H9 (cell line): ENCODE data around the gene SMIM36. TPM values are rescaled to one million over a fixed set of nuclear protein-coding genes. Genes with fewer than 3 reads are reported as not detected.

ENCODE experiments used
- DNase-seq: peaks from one replicate; pipeline ENCODE4 v3.0.0-alpha.2; 2017
- H2AFZ ChIP-seq: one replicate; pipeline ENCODE4 v1.6.1; 2013; ENCODE audit warnings: mild to moderate bottlenecking, low read length, control low read depth, moderate library complexity
- H2AK5ac ChIP-seq: 2 replicates; pipeline ENCODE4 v1.6.1; 2013; ENCODE audit warnings: low read length, control low read depth, mixed read lengths; ENCODE audit not compliant: insufficient read length
- H2BK120ac ChIP-seq: one replicate; pipeline ENCODE4 v1.6.1; 2013; ENCODE audit warnings: low read depth, mild to moderate bottlenecking, low read length, control low read depth, inconsistent platforms; ENCODE audit not compliant: poor library complexity, severe bottlenecking
- H2BK12ac ChIP-seq: 2 replicates; pipeline ENCODE4 v1.6.1; 2013; ENCODE audit warnings: low read length, control low read depth, mixed read lengths, low read depth; ENCODE audit not compliant: insufficient read length
- H2BK15ac ChIP-seq: 2 replicates; pipeline ENCODE4 v1.6.1; 2013; ENCODE audit warnings: low read depth, low read length, control low read depth
- H2BK20ac ChIP-seq: one replicate; pipeline ENCODE4 v1.6.1; 2013; ENCODE audit warnings: low read depth, mild to moderate bottlenecking, low read length, control low read depth, inconsistent platforms; ENCODE audit not compliant: poor library complexity, severe bottlenecking
- H2BK5ac ChIP-seq: 2 replicates; pipeline ENCODE4 v1.6.1; 2013; ENCODE audit warnings: low read length, control low read depth, mixed read lengths; ENCODE audit not compliant: insufficient read length
- H3K14ac ChIP-seq: 2 replicates; pipeline ENCODE4 v1.6.1; 2013; ENCODE audit warnings: low read length, control low read depth; ENCODE audit not compliant: insufficient read depth
- H3K18ac ChIP-seq: 2 replicates; pipeline ENCODE4 v1.6.1; 2013; ENCODE audit warnings: low read depth, mild to moderate bottlenecking, mixed read lengths, low read length, control low read depth; ENCODE audit not compliant: insufficient read length
- H3K23ac ChIP-seq: 2 replicates; pipeline ENCODE4 v1.6.1; 2013; ENCODE audit warnings: low read length, control low read depth, mixed read lengths, low read depth; ENCODE audit not compliant: insufficient read length
- H3K23me2 ChIP-seq: 2 replicates; pipeline ENCODE4 v1.6.1; 2013; ENCODE audit warnings: low read depth, mild to moderate bottlenecking, mixed read lengths, low read length, control low read depth; ENCODE audit not compliant: insufficient read length, poor library complexity, severe bottlenecking
- H3K27ac ChIP-seq: 2 replicates; pipeline ENCODE4 v1.5.1; 2013; ENCODE audit warnings: low read length, control low read depth, mixed read lengths, low read depth; ENCODE audit not compliant: insufficient read length
- H3K27me3 ChIP-seq: 2 replicates; pipeline ENCODE4 v1.6.1; 2013; ENCODE audit warnings: low read length, control low read depth, inconsistent platforms; ENCODE audit not compliant: insufficient read depth
- H3K4ac ChIP-seq: 2 replicates; pipeline ENCODE4 v1.6.1; 2013; ENCODE audit warnings: low read depth, mild to moderate bottlenecking, control low read depth, inconsistent platforms, low read length, moderate library complexity
- H3K4me1 ChIP-seq: 2 replicates; pipeline ENCODE4 v1.6.1; 2013; ENCODE audit warnings: low read length, control low read depth, inconsistent platforms; ENCODE audit not compliant: insufficient read depth
- H3K4me2 ChIP-seq: 2 replicates; pipeline ENCODE4 v1.6.1; 2013; ENCODE audit warnings: low read length, control low read depth, mixed read lengths; ENCODE audit not compliant: insufficient read length, insufficient read depth
- H3K56ac ChIP-seq: 2 replicates; pipeline ENCODE4 v1.6.1; 2013; ENCODE audit warnings: low read depth, mild to moderate bottlenecking, mixed read lengths, low read length, control low read depth; ENCODE audit not compliant: insufficient read length
- H3K79me1 ChIP-seq: 2 replicates; pipeline ENCODE4 v1.6.1; 2013; ENCODE audit warnings: low read depth, mild to moderate bottlenecking, moderate library complexity, low read length, control low read depth, inconsistent platforms; ENCODE audit not compliant: insufficient read depth, poor library complexity, severe bottlenecking
- H3K79me2 ChIP-seq: 2 replicates; pipeline ENCODE4 v1.6.1; 2013; ENCODE audit warnings: low read length, control low read depth, inconsistent platforms; ENCODE audit not compliant: insufficient read depth
- H3K9ac ChIP-seq: 2 replicates; pipeline ENCODE4 v1.6.1; 2013; ENCODE audit warnings: low read length, control low read depth, mixed read lengths; ENCODE audit not compliant: insufficient read length; ENCODE audit errors: extremely low read depth
- H3K9me3 ChIP-seq: one replicate; pipeline ENCODE4 v1.6.1; 2013; ENCODE audit warnings: low read depth, low read length, inconsistent platforms; ENCODE audit not compliant: control insufficient read depth
- H3T11ph ChIP-seq: one replicate; pipeline ENCODE4 v1.6.1; 2013; ENCODE audit warnings: mild to moderate bottlenecking, low read length, control low read depth, inconsistent platforms
- H4K20me1 ChIP-seq: one replicate; pipeline ENCODE4 v1.6.1; 2013; ENCODE audit not compliant: control insufficient read depth, insufficient read length, insufficient read depth
- H4K5ac ChIP-seq: 2 replicates; pipeline ENCODE4 v1.6.1; 2013; ENCODE audit warnings: low read depth, mild to moderate bottlenecking, mixed read lengths, low read length, control low read depth; ENCODE audit not compliant: insufficient read length
- H4K8ac ChIP-seq: replicated peaks from 2 replicates; pipeline ENCODE4 v1.6.1; 2013; ENCODE audit warnings: low read length, control low read depth, mixed read lengths, low read depth; ENCODE audit not compliant: insufficient read length
- H4K91ac ChIP-seq: 2 replicates; pipeline ENCODE4 v1.6.1; 2013; ENCODE audit warnings: low read depth, mild to moderate bottlenecking, moderate library complexity, mixed read lengths, low read length, control low read depth; ENCODE audit not compliant: insufficient read length
- H3K27ac Mint-ChIP-seq, 3 experiments: 2 replicates in 2 of 3; 3 replicates in 1 of 3; pipeline ENCODE4 v1.8.0; 2020 to 2021; ENCODE audit warnings: mixed read lengths in 3 of 3, mild to moderate bottlenecking in 1 of 3, moderate library complexity in 1 of 3
- H3K27me3 Mint-ChIP-seq: 2 replicates; pipeline ENCODE4 v1.8.0; 2021; ENCODE audit warnings: low read depth, mild to moderate bottlenecking, moderate library complexity, mixed read lengths
- H3K36me3 Mint-ChIP-seq, 3 experiments: 2 replicates in 2 of 3; 3 replicates in 1 of 3; pipeline ENCODE4 v1.8.0; 2020 to 2021; ENCODE audit warnings: low read depth in 3 of 3, mixed read lengths in 3 of 3; ENCODE audit not compliant: insufficient read depth in 1 of 3
- H3K4me1 Mint-ChIP-seq, 2 experiments: 2 replicates each; pipeline ENCODE4 v1.8.0; 2020; ENCODE audit warnings: mixed read lengths in 2 of 2
- H3K4me3 Mint-ChIP-seq, 2 experiments: 2 replicates in 1 of 2; 3 replicates in 1 of 2; pipeline ENCODE4 v1.8.0; 2020 to 2021; ENCODE audit warnings: mild to moderate bottlenecking in 2 of 2, mixed read lengths in 2 of 2, moderate library complexity in 1 of 2
- H3K9me3 Mint-ChIP-seq, 2 experiments: 2 replicates in 1 of 2; 3 replicates in 1 of 2; pipeline ENCODE4 v1.8.0; 2020; ENCODE audit warnings: mild to moderate bottlenecking in 2 of 2, mixed read lengths in 2 of 2, moderate library complexity in 1 of 2
- WGBS: extraction: QIAGEN DNeasy Blood & Tissue Kit; methylation state at CpG from one replicate; pipeline ENCODE4 v1.1.7; 2013; ENCODE audit warnings: missing lambda C conversion rate, low lambda C conversion rate, mixed read lengths; ENCODE audit not compliant: insufficient read length; ENCODE audit errors: extremely low coverage; 5-methylcytosine and 5-hydroxymethylcytosine counted together
- total RNA-seq: library from RNA; stranded (reverse); gene quantifications from 2 replicates; pipeline ENCODE4 v1.2.1, GENCODE V29; 2021
- TF ChIP-seq, protein P1 (sequence below): fragments of 200-600 bp; sonication (generic); conservative IDR thresholded peaks from 3 replicates; pipeline ENCODE4 v1.8.0; 2021; ENCODE audit warnings: antibody characterized with exemption, mild to moderate bottlenecking

Gene SMIM36
- total RNA-seq, 1 experiment from 2014 or later = not detected

DNA sequence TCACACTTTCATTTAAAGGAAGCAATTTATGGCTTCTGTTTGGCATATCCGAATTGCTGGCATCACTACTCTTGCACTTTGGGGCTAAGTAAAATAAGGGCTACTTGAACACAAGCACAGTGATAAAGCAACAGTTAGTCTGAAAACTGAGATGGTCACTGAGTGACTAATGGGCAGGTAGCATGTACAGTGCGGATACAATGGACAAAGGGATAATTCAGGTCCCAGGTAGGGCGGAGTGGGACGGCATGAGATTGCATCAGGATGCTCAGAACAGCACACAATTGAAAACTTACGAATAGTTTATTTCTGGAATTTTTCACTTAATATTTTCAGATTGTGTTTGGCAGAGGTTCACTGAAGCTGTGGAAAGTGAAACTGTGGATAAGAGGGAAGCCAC lies 9.2 kb upstream of the SMIM36 start:
- no peak overlapping the region for H2BK20ac ChIP-seq
- no peak overlapping the region for H3T11ph ChIP-seq
- H4K8ac ChIP-seq = no peak overlapping the region
- no peak overlapping the region for H3K9ac ChIP-seq
- H3K56ac ChIP-seq = no peak overlapping the region
- H2AFZ ChIP-seq = no peak overlapping the region
- no peak overlapping the region for H2BK15ac ChIP-seq
- H3K14ac ChIP-seq = no peak overlapping the region
- TF ChIP-seq, protein P1, sequence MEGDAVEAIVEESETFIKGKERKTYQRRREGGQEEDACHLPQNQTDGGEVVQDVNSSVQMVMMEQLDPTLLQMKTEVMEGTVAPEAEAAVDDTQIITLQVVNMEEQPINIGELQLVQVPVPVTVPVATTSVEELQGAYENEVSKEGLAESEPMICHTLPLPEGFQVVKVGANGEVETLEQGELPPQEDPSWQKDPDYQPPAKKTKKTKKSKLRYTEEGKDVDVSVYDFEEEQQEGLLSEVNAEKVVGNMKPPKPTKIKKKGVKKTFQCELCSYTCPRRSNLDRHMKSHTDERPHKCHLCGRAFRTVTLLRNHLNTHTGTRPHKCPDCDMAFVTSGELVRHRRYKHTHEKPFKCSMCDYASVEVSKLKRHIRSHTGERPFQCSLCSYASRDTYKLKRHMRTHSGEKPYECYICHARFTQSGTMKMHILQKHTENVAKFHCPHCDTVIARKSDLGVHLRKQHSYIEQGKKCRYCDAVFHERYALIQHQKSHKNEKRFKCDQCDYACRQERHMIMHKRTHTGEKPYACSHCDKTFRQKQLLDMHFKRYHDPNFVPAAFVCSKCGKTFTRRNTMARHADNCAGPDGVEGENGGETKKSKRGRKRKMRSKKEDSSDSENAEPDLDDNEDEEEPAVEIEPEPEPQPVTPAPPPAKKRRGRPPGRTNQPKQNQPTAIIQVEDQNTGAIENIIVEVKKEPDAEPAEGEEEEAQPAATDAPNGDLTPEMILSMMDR = no peak
- H3K18ac ChIP-seq = no peak overlapping the region
- no peaks in the 10 kb centered on the region for H3K4me1 Mint-ChIP-seq
- no peak overlapping the region for H3K23ac ChIP-seq
- H3K79me1 ChIP-seq = no peaks in the 10 kb centered on the region
- H3K27me3 ChIP-seq = no peaks in the 10 kb centered on the region
- H3K79me2 ChIP-seq = no peaks in the 10 kb centered on the region
- no peak overlapping the region for H3K4me2 ChIP-seq
- WGBS = no CpG with 5 or more reads among the region's 5 CpGs
- no peak overlapping the region for H3K27ac ChIP-seq
- no peaks in the 10 kb centered on the region for H3K36me3 Mint-ChIP-seq
- no peak overlapping the region for H3K4me3 Mint-ChIP-seq
- H2BK5ac ChIP-seq = no peak overlapping the region
- no peak overlapping the region for H3K4ac ChIP-seq
- no peak for DNase-seq
- no peaks in the 10 kb centered on the region for H3K4me1 ChIP-seq
- H4K5ac ChIP-seq = no peak overlapping the region
- no peaks in the 10 kb centered on the region for H3K9me3 ChIP-seq
- no peak overlapping the region for H3K27ac Mint-ChIP-seq
- H2AK5ac ChIP-seq = no peak overlapping the region
- H2BK120ac ChIP-seq = no peak overlapping the region
- H4K91ac ChIP-seq = no peak overlapping the region
- H3K9me3 Mint-ChIP-seq = no peaks in the 10 kb centered on the region
- H2BK12ac ChIP-seq = no peak overlapping the region
- no peaks in the 10 kb centered on the region for H3K23me2 ChIP-seq
- H3K27me3 Mint-ChIP-seq = no peaks in the 10 kb centered on the region; the same call in 1 of the 2 replicates
- no peaks in the 10 kb centered on the region for H4K20me1 ChIP-seq
